Left ventricle myocardium inferior (tissue), 1 donor: Measurements from ENCODE around the gene CEP70. TPM values are rescaled to one million over a fixed set of nuclear protein-coding genes. Genes with fewer than 3 reads are reported as not detected.
A peak's percentile ranks its signal among the peaks of the same experiment; 100 is the strongest.

ENCODE experiments used
- DNase-seq: peaks from one replicate; pipeline ENCODE4 v3.0.0-alpha.2; 2020
- H3K27ac ChIP-seq: fragments of 200-600 bp; replicated peaks from 2 replicates; pipeline ENCODE4 v1.8.0; 2021
- H3K27me3 ChIP-seq: fragments of 200-600 bp; 2 replicates; pipeline ENCODE4 v1.8.0; 2021; ENCODE audit warnings: low read depth
- H3K36me3 ChIP-seq: fragments of 200-600 bp; 2 replicates; pipeline ENCODE4 v1.8.0; 2021
- H3K4me1 ChIP-seq: fragments of 200-600 bp; 2 replicates; pipeline ENCODE4 v1.8.0; 2021
- H3K4me3 ChIP-seq: fragments of 200-600 bp; 2 replicates; pipeline ENCODE4 v1.8.0; 2021; ENCODE audit warnings: mild to moderate bottlenecking, moderate library complexity
- H3K9me3 ChIP-seq: fragments of 200-600 bp; replicated peaks from 2 replicates; pipeline ENCODE4 v1.8.0; 2021
- CTCF ChIP-seq: fragments of 200-600 bp; IDR thresholded peaks from 2 replicates; pipeline ENCODE4 v1.8.0; 2021; ENCODE audit warnings: antibody characterized with exemption, mild to moderate bottlenecking, borderline replicate concordance
- intact Hi-C: fragments of 100-400 bp; cut with micrococcal nuclease; formaldehyde crosslinking; loops from one replicate; pipeline ENCODE4 v1.11.0; 2022
- total RNA-seq: library from RNA; stranded (reverse); fragmentation: NEBNext Ultra II Directional; extraction: Animal tissue kit (Norgen Biotek cat#: 25700); gene quantifications from one replicate; pipeline ENCODE4 v1.2.1, GENCODE V29; 2021
- donor health status: DM: no; HTN: yes; CAD: no; lungs with severe emphysema.

CEP70 gene
- total RNA-seq, 1 donor from 2014 or later: 25.8 TPM

- Histone ChIP-seq H3K36me3 (no peaks in the 10 kb centered on the region), H3K27me3 (no peaks in the 10 kb centered on the region), H3K4me3 (no peak overlapping the region), H3K27ac (no peak overlapping the region), H3K4me1 (peaks cover 12% of the 10 kb centered on the region), H3K9me3 (peaks cover 7% of the 10 kb centered on the region)
- no peak for DNase-seq
- intact Hi-C loops: no loop called here
- TF ChIP-seq CTCF: peak; percentile 69
These were observed 114.6 kb downstream of the CEP70 start for GRCh38 chr3:138479438-138479863.

- Histone ChIP-seq H3K27me3 (no peaks in the 10 kb centered on the region), H3K9me3 (no peaks in the 10 kb centered on the region), H3K4me3 (no peak overlapping the region), H3K4me1 (peaks cover 12% of the 10 kb centered on the region), H3K27ac (no peak overlapping the region), H3K36me3 (no peaks in the 10 kb centered on the region)
- intact Hi-C loops: no loop called here
- DNase-seq: no peak
- TF ChIP-seq CTCF: no peak
These were observed 116.3 kb downstream of the CEP70 start for GRCh38 chr3:138477801-138478200.

GRCh38 chr3:138477120-138477519, 116.9 kb downstream of the CEP70 start:
- H3K27me3 ChIP-seq: no peaks in the 10 kb centered on the region
- H3K36me3 ChIP-seq: no peaks in the 10 kb centered on the region
- TF ChIP-seq CTCF: no peak
- intact Hi-C loops: no loop called here
- no peak for DNase-seq
- peaks cover 12% of the 10 kb centered on the region for H3K4me1 ChIP-seq
- H3K4me3 ChIP-seq: no peak overlapping the region
- no peak overlapping the region for H3K27ac ChIP-seq
- no peaks in the 10 kb centered on the region for H3K9me3 ChIP-seq

GRCh38 chr3:138476526-138476925, 117.5 kb downstream of the CEP70 start:
- Histone ChIP-seq H3K36me3 (no peaks in the 10 kb centered on the region), H3K4me3 (no peak overlapping the region), H3K27ac (no peak overlapping the region), H3K27me3 (no peaks in the 10 kb centered on the region), H3K4me1 (peaks cover 12% of the 10 kb centered on the region), H3K9me3 (no peaks in the 10 kb centered on the region)
- TF ChIP-seq CTCF: no peak
- DNase-seq: no peak
- intact Hi-C loops: no loop called here

- no peak overlapping the region for H3K27ac ChIP-seq
- H3K4me1 ChIP-seq: peaks cover 16% of the 10 kb centered on the region
- intact Hi-C loops: no loop called here
- H3K9me3 ChIP-seq: no peaks in the 10 kb centered on the region
- H3K36me3 ChIP-seq: no peaks in the 10 kb centered on the region
- TF ChIP-seq CTCF: no peak
- no peaks in the 10 kb centered on the region for H3K27me3 ChIP-seq
- no peak for DNase-seq
- H3K4me3 ChIP-seq: no peak overlapping the region
These were observed 119.9 kb downstream of the CEP70 start for GRCh38 chr3:138474163-138474562.

GRCh38 chr3:138473391-138473790, 120.7 kb downstream of the CEP70 start:
- Histone ChIP-seq H3K27me3 (no peaks in the 10 kb centered on the region), H3K4me3 (no peak overlapping the region), H3K27ac (no peak overlapping the region), H3K4me1 (peaks cover 23% of the 10 kb centered on the region), H3K9me3 (no peaks in the 10 kb centered on the region), H3K36me3 (no peaks in the 10 kb centered on the region)
- intact Hi-C loops: no loop called here
- TF ChIP-seq CTCF: no peak
- no peak for DNase-seq
